Erythroblast (primary cell): ENCODE results near the gene SAMD4A.

Experiments
- GATA1 ChIP-seq: IDR thresholded peaks from 2 replicates; pipeline ENCODE4 v1.6.1; 2011; ENCODE audit warnings: low read depth, mild to moderate bottlenecking, control low read depth, low read length, moderate library complexity
- POLR2A ChIP-seq: IDR thresholded peaks from 2 replicates; pipeline ENCODE4 v1.6.1; 2011; ENCODE audit warnings: mild to moderate bottlenecking, low read length

DNA sequence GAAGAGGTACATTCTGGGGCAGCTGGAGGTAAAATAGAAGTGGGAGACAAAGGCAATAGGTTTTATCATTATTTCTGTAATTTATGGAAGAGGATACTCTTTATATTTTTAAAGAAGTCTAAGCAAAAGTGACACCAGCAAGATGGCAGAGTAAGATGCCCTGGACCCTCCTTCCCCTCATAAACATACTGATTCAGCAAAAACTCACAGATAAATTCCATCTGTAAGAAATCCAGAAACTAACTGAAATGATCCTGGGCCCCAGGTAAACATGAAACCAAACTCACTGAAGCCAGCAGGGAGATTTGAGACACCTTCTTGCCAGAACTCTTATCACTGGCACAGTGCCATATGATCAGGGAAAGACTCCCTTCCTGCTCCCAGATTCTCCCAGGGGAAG lies 255.8 kb downstream of the SAMD4A start:
- no peak for TF ChIP-seq POLR2A
- no peak for TF ChIP-seq GATA1
